GM18526 (cell line): Measurements from ENCODE around the gene RAB5A.

Source experiments
- POLR2A ChIP-seq: IDR thresholded peaks from 3 replicates; pipeline ENCODE4 v1.6.1; 2011; ENCODE audit not compliant: insufficient read length; ENCODE audit errors: extremely low read depth

Gene RAB5A

GRCh38 chr3:20001932-20002331 lies 55.0 kb downstream of the RAB5A start:
- no peak for TF ChIP-seq POLR2A

GRCh38 chr3:20007960-20008359 lies 61.1 kb downstream of the RAB5A start:
- TF ChIP-seq POLR2A: no peak

- no peak for TF ChIP-seq POLR2A
These were observed 61.7 kb downstream of the RAB5A start for GRCh38 chr3:20008646-20009045.

- TF ChIP-seq POLR2A: no peak
These were observed 65.3 kb downstream of the RAB5A start, which contains the start of gene PP2D1 for GRCh38 chr3:20012164-20012563. TSS of gene PP2D1 (minus strand) at chr3:20012264. CDS start at chr3:20012072, 192 bp downstream.

- TF ChIP-seq POLR2A: no peak
These were observed 66.5 kb downstream of the RAB5A start for GRCh38 chr3:20013396-20013795.

GRCh38 chr3:20015525-20015924 lies 68.6 kb downstream of the RAB5A start:
- no peak for TF ChIP-seq POLR2A

- no peak for TF ChIP-seq POLR2A
These were observed 76.2 kb downstream of the RAB5A start for GRCh38 chr3:20022954-20023622.

- no peak for TF ChIP-seq POLR2A
These were observed 76.9 kb downstream of the RAB5A start for GRCh38 chr3:20023623-20024405.

- TF ChIP-seq POLR2A: no peak
These were observed 80.2 kb downstream of the RAB5A start for GRCh38 chr3:20027136-20027535.

GRCh38 chr3:20028905-20029331 lies 82.0 kb downstream of the RAB5A start:
- TF ChIP-seq POLR2A: no peak
